Measurements from ENCODE around the gene NR2C2.

The NR2C2 gene

GRCh38 chr3:14929310-14930074 lies 17.9 kb upstream of the NR2C2 start:
- Histone ChIP-seq H3K4me3 (no peak overlapping the region), H3K27ac (no peak overlapping the region)
- no peak for TF ChIP-seq CTCF (IDR thresholded peaks at IDR 0.05)
- no peak for DNase-seq (ENCODE audit: low spot score)

- no peak overlapping the region for H3K27ac ChIP-seq
- no peak for DNase-seq (ENCODE audit: low spot score)
Measured at GRCh38 chr3:14933820-14934425, 13.5 kb upstream of the NR2C2 start.

GRCh38 chr3:14935592-14936345 lies 11.6 kb upstream of the NR2C2 start:
- no peak for DNase-seq (ENCODE audit: low spot score)
- H3K27ac ChIP-seq: no peak overlapping the region
- no peak overlapping the region for H3K4me3 ChIP-seq
- TF ChIP-seq CTCF (IDR thresholded peaks at IDR 0.05): no peak

More at GRCh38 chr3:14933820-14934425, 13.5 kb upstream of the NR2C2 start:
- TF ChIP-seq CTCF (IDR thresholded peaks at IDR 0.05): no peak
- H3K4me3 ChIP-seq: no peak overlapping the region

- TF ChIP-seq CTCF (IDR thresholded peaks at IDR 0.05): no peak
- DNase-seq (ENCODE audit: low spot score): no peak
- H3K27ac ChIP-seq: no peak overlapping the region
- H3K4me3 ChIP-seq: no peak overlapping the region
Measured at GRCh38 chr3:14938954-14939353, 8.4 kb upstream of the NR2C2 start.

- no peak for DNase-seq (ENCODE audit: low spot score)
- no peak overlapping the region for H3K4me3 ChIP-seq
- no peak for TF ChIP-seq CTCF (IDR thresholded peaks at IDR 0.05)
- no peak overlapping the region for H3K27ac ChIP-seq
Measured at GRCh38 chr3:14941871-14942270, 5.5 kb upstream of the NR2C2 start.

- Histone ChIP-seq H3K4me3 (no peak overlapping the region), H3K27ac (no peak overlapping the region)
Measured at GRCh38 chr3:14943042-14943441, 4.3 kb upstream of the NR2C2 start.

More at GRCh38 chr3:14943042-14943441, 4.3 kb upstream of the NR2C2 start:
- no peak for DNase-seq (ENCODE audit: low spot score)
- no peak for TF ChIP-seq CTCF (IDR thresholded peaks at IDR 0.05)
